ENCODE data around the gene CSTPP1. TPM values are rescaled to one million over a fixed set of nuclear protein-coding genes. Genes with fewer than 3 reads are reported as not detected.

The CSTPP1 gene
- total RNA-seq, 1 donor from 2014 or later: 58.5 TPM

DNA sequence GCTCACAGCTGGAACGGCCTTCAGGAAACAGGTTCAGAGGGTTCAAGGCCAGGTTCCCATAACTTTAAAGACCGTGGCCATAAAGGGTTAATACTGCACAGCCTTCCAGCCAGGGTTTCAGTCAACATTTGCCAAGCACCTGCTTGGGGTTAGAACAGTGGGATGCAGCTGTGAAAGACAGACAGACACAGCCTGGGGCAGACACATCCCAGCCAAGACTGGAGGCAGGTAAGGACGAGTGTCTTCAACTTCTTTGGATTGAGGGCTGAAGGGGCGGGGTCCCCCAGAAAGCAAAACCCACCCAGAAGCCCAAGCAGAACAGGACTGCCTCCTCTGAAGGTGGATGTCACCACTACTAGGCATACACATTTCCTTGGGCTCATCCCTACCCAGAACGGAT lies 225.9 kb downstream of the CSTPP1 start:
- TF ChIP-seq, protein P1, sequence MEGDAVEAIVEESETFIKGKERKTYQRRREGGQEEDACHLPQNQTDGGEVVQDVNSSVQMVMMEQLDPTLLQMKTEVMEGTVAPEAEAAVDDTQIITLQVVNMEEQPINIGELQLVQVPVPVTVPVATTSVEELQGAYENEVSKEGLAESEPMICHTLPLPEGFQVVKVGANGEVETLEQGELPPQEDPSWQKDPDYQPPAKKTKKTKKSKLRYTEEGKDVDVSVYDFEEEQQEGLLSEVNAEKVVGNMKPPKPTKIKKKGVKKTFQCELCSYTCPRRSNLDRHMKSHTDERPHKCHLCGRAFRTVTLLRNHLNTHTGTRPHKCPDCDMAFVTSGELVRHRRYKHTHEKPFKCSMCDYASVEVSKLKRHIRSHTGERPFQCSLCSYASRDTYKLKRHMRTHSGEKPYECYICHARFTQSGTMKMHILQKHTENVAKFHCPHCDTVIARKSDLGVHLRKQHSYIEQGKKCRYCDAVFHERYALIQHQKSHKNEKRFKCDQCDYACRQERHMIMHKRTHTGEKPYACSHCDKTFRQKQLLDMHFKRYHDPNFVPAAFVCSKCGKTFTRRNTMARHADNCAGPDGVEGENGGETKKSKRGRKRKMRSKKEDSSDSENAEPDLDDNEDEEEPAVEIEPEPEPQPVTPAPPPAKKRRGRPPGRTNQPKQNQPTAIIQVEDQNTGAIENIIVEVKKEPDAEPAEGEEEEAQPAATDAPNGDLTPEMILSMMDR (conservative IDR thresholded peaks at IDR 0.05): no peak
- H3K4me3 Mint-ChIP-seq: no peak overlapping the region
- peaks cover 6% of the 10 kb centered on the region for H3K27me3 Mint-ChIP-seq (ENCODE audit: low read depth)
- H3K36me3 Mint-ChIP-seq (ENCODE audit: low read depth): no peaks in the 10 kb centered on the region
- DNase-seq (ENCODE audit: low read depth, low spot score): no peak
- H3K9me3 Mint-ChIP-seq: no peaks in the 10 kb centered on the region
- no peaks in the 10 kb centered on the region for H3K4me1 Mint-ChIP-seq
- no peak overlapping the region for H3K27ac Mint-ChIP-seq (ENCODE audit: unreplicated experiment)

DNA sequence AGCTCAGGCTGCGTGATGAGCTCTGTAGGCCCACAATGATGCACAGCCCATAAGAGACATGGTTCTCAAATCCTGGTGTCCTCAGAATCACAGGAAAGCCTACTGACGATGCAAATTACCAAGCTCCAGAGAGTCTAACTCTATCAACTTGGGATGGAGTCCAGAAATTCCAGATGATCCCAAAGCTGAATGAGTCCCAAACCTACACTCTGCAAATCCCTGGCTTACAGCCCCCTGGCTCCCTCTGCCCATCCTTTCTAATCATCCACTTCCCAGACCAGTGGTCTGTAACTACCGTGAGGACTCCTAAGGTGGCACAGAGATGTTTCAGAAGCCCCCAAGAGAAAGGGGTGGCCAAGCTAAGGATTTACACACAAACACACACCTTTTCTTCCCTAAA lies 226.6 kb downstream of the CSTPP1 start:
- H3K27ac Mint-ChIP-seq (ENCODE audit: unreplicated experiment): no peak overlapping the region
- H3K36me3 Mint-ChIP-seq (ENCODE audit: low read depth): no peaks in the 10 kb centered on the region
- peaks cover 6% of the 10 kb centered on the region for H3K27me3 Mint-ChIP-seq (ENCODE audit: low read depth)
- TF ChIP-seq, protein P1 (conservative IDR thresholded peaks at IDR 0.05): no peak
- H3K9me3 Mint-ChIP-seq: no peaks in the 10 kb centered on the region
- H3K4me3 Mint-ChIP-seq: no peak overlapping the region
- H3K4me1 Mint-ChIP-seq: no peaks in the 10 kb centered on the region
- DNase-seq (ENCODE audit: low read depth, low spot score): no peak

DNA sequence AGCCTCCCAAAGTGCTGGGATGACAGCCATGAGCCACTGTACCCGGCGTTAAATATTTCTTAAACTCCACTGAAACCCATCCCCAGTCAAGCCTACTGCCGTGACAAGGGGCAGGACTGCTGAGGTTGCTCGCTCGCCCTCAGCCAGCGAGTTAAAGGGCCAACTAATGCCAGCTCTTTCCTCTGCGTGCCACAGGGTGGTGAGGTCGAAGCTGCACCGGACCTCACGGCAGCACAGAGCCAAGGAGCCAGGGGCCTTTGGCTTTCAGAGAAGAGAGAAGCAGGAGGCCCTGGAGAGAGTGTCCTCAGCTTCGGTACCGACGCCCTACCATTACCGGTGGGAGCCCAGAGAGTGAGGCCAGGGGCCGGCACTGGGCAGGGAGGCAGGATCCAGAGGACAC lies 227.3 kb downstream of the CSTPP1 start:
- no peak for DNase-seq (ENCODE audit: low read depth, low spot score)
- Mint-ChIP-seq H3K9me3 (no peaks in the 10 kb centered on the region), H3K4me1 (no peaks in the 10 kb centered on the region), H3K27me3 (ENCODE audit: low read depth) (peaks cover 6% of the 10 kb centered on the region), H3K27ac (ENCODE audit: unreplicated experiment) (no peak overlapping the region), H3K4me3 (peak overlapping the region; percentile 23), H3K36me3 (ENCODE audit: low read depth) (no peaks in the 10 kb centered on the region)
- TF ChIP-seq, protein P1 (conservative IDR thresholded peaks at IDR 0.05): no peak

DNA sequence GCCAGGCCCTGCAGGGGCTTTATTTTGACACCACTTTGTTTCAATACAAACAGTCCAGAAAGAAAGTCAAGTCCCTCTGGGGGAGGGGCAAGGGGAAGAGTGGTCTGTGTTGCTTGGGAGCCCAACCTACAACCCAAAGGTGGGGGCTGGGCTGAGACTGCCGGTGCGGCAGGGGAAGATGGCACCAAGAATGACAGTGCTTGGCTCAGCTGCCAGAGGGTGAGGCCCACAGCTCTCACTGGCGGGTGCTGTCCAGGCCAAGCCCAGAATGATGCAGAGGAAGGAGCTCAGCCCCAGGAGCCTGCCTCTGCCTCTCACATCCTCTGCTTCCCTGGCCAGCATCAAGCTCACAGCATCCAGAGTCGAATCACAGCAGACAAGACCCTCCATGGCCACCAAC lies 227.8 kb downstream of the CSTPP1 start:
- H3K4me3 Mint-ChIP-seq: peak overlapping the region; percentile 23
- DNase-seq (ENCODE audit: low read depth, low spot score): no peak
- no peak overlapping the region for H3K27ac Mint-ChIP-seq (ENCODE audit: unreplicated experiment)
- H3K27me3 Mint-ChIP-seq (ENCODE audit: low read depth): peaks cover 6% of the 10 kb centered on the region
- no peaks in the 10 kb centered on the region for H3K9me3 Mint-ChIP-seq
- H3K4me1 Mint-ChIP-seq: no peaks in the 10 kb centered on the region
- TF ChIP-seq, protein P1 (conservative IDR thresholded peaks at IDR 0.05): no peak
- H3K36me3 Mint-ChIP-seq (ENCODE audit: low read depth): no peaks in the 10 kb centered on the region

DNA sequence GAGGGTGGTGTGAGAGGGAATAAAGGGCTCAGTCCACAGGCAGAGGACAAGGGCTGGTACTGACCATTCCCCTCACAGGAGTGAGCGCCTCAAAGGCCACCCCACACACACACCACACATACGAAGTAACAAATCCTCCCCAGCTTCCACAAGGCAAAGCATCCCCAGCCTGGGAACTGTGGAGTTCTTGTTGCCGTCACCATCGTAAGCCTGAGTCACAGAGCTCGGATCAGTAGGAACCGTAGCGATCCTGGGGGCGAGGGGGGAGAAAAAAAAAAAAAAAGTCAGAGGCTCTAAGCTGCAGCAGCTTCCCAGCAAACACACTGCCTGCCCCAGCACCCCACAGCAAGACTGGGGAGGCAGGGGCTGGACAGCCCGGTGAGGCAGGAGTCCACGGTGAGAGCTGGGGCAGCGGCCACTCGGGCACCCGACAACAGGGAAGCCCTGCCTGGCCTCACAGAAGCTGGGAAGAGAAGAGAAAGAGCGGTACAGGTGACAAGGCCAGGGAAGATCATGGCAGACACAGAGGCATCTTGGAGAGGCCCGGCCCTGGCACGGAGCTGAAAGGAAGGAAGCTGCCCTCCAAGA lies 228.8 kb downstream of the CSTPP1 start:
- no peaks in the 10 kb centered on the region for H3K4me1 Mint-ChIP-seq
- H3K4me3 Mint-ChIP-seq: peak overlapping the region; percentile 34
- H3K36me3 Mint-ChIP-seq (ENCODE audit: low read depth): no peaks in the 10 kb centered on the region
- no peak overlapping the region for H3K27ac Mint-ChIP-seq (ENCODE audit: unreplicated experiment)
- TF ChIP-seq, protein P1 (conservative IDR thresholded peaks at IDR 0.05): no peak
- H3K27me3 Mint-ChIP-seq (ENCODE audit: low read depth): peaks cover 6% of the 10 kb centered on the region
- DNase-seq (ENCODE audit: low read depth, low spot score): no peak
- H3K9me3 Mint-ChIP-seq: no peaks in the 10 kb centered on the region

Data from neural crest cell (in vitro differentiated cells).